Activated CD8-positive, alpha-beta memory T cell treated with anti-CD3 and anti-CD28 coated beads, Interleukin-2, amount 10 ng/mL, durations not matched to agents 7 days and 5 days (primary cell): ENCODE measurements around the gene AXIN2. TPM values are rescaled to one million over a fixed set of nuclear protein-coding genes. Genes with fewer than 3 reads are reported as not detected.

Experiments used
- ATAC-seq: fragments of 150-1000 bp; cut with Tn5 transposase; one replicate; pipeline ENCODE4 v1.10.0; 2021; ENCODE audit warnings: moderate library complexity
- CTCF ChIA-PET: fragments of 350-600 bp; sonication (Branson Sonifier 250); formaldehyde crosslinking; loops from one replicate; lab custom pipeline; 2021; ENCODE audit warnings: antibody characterized with exemption; lab: Charles Lee
- DNase-seq: peaks from one replicate; pipeline ENCODE4 v3.0.0-alpha.2; 2020
- H3K27ac Mint-ChIP-seq: one replicate; pipeline ENCODE4 v1.8.0; 2021; ENCODE audit warnings: mild to moderate bottlenecking, mixed read lengths
- H3K27me3 Mint-ChIP-seq: one replicate; pipeline ENCODE4 v1.8.0; 2021; ENCODE audit warnings: mixed read lengths
- H3K36me3 Mint-ChIP-seq: one replicate; pipeline ENCODE4 v1.8.0; 2021; ENCODE audit warnings: mild to moderate bottlenecking, mixed read lengths
- H3K4me1 Mint-ChIP-seq: one replicate; pipeline ENCODE4 v1.8.0; 2021; ENCODE audit warnings: mixed read lengths
- H3K4me3 Mint-ChIP-seq: one replicate; pipeline ENCODE4 v1.8.0; 2021; ENCODE audit warnings: mild to moderate bottlenecking, moderate library complexity, mixed read lengths
- H3K9me3 Mint-ChIP-seq: one replicate; pipeline ENCODE4 v1.8.0; 2022; ENCODE audit warnings: low read depth, mixed read lengths
- total RNA-seq, 2 experiments: library from RNA; stranded (reverse); gene quantifications; one replicate each; pipeline ENCODE4 v1.2.3, GENCODE V29; 2021

Gene AXIN2, protein sequence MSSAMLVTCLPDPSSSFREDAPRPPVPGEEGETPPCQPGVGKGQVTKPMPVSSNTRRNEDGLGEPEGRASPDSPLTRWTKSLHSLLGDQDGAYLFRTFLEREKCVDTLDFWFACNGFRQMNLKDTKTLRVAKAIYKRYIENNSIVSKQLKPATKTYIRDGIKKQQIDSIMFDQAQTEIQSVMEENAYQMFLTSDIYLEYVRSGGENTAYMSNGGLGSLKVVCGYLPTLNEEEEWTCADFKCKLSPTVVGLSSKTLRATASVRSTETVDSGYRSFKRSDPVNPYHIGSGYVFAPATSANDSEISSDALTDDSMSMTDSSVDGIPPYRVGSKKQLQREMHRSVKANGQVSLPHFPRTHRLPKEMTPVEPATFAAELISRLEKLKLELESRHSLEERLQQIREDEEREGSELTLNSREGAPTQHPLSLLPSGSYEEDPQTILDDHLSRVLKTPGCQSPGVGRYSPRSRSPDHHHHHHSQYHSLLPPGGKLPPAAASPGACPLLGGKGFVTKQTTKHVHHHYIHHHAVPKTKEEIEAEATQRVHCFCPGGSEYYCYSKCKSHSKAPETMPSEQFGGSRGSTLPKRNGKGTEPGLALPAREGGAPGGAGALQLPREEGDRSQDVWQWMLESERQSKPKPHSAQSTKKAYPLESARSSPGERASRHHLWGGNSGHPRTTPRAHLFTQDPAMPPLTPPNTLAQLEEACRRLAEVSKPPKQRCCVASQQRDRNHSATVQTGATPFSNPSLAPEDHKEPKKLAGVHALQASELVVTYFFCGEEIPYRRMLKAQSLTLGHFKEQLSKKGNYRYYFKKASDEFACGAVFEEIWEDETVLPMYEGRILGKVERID
- total RNA-seq: under 1 TPM; 0.61 to 0.75 TPM

DNA sequence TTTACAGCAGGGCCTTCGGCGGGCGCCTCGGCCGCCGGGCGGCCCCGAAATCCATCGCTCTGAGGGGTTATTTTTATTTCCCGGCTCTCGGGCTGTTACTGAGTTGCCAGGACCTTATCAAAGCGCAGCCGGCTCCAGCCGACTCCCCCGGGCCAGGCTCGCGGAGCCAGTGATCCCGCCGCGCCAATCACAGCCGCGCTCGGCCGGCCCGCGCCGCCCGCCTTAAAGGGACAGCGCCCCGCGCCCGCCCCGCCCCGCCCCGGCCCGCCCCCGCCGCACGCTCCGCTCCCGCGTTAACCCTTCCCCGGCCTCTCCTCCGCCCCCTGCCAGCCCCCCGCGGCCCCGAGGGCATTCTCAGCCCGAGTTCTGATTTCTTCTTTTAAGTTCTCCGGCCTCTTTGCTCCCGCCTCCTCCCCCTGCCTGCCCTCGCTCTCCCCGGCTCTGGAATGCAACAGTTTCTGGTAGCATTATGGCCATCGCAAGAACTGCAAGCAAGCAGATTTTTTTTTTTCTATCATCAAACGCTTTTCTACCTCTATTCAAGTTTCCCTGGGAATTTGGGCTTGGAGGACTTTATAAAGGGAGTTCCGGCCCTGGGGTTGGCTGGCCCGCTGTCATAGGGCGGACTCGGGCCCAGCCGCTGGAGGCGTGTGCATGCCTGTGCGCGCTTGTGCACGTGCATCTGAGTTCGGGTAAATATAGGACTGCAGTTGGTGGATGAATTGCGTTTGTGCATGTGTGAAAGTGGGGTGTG is at the start of gene AXIN2:
TSS of gene AXIN2 (minus strand) at position 197 of the 754 bp plus-strand sequence. CDS start 3,028 bp downstream, outside the sequence.
- H3K27ac Mint-ChIP-seq: no peak within 1 kb of the TSS
- H3K36me3 Mint-ChIP-seq: no peaks in the 10 kb centered on the region
- H3K27me3 Mint-ChIP-seq: peaks cover 18% of the 10 kb centered on the region
- ATAC-seq (peak; percentile 91), DNase-seq (peak; percentile 86)
- peak within 1 kb of the TSS; percentile 66 for H3K4me3 Mint-ChIP-seq
- CTCF ChIA-PET: no interaction called here
- H3K4me1 Mint-ChIP-seq: peaks cover 17% of the 10 kb centered on the region
- H3K9me3 Mint-ChIP-seq: no peaks in the 10 kb centered on the region

DNA sequence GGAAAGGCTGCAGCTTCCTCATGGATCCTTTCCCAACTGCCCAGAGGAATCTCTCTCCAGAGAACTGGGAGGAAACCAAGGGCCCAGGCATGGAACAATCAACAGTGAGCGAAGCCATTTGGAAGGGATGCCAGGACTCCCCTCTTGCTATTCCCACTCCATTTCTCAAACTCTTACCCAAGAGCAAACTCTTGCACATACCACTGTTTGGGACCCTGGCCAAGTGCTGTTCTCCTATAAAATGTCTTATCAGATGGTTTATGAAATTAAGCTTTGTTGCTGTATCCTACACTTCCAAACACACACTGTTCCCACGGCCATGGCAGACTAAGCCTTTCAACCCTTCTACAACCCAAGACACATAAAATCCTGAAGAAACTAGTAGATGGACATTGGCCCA is 48.3 kb upstream of the AXIN2 start:
- DNase-seq (no peak), ATAC-seq (no peak)
- Mint-ChIP-seq H3K36me3 (no peaks in the 10 kb centered on the region), H3K9me3 (no peaks in the 10 kb centered on the region), H3K4me3 (no peak overlapping the region), H3K27ac (no peak overlapping the region), H3K27me3 (no peaks in the 10 kb centered on the region), H3K4me1 (no peaks in the 10 kb centered on the region)
- CTCF ChIA-PET: interaction anchor here (0.6 kb wide), 1 partner anchor 586 kb away, joined by 3 read pairs; no protein-coding TSS in a partner anchor

DNA sequence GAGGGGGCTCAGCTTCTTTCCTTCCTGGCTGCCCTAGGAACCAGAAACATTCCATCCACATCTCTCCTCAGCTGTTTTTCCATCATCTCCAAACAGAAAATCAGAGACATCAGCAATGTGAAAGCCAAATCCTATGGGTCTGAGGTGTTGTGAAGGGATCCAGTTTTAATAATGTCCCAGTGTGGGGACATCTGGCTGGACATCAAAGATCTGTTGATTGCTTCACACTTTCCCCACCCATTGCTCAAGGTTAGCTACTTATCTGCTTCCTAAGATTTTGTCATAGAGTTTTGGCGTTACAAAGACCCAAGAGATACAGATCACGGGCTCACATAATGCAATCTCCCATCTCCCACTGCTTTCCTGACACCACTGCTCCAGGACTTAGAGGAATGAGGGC is 47.8 kb upstream of the AXIN2 start:
- CTCF ChIA-PET: no interaction called here
- Mint-ChIP-seq H3K9me3 (no peaks in the 10 kb centered on the region), H3K27me3 (no peaks in the 10 kb centered on the region), H3K27ac (no peak overlapping the region), H3K4me1 (no peaks in the 10 kb centered on the region), H3K36me3 (no peaks in the 10 kb centered on the region), H3K4me3 (no peak overlapping the region)
- DNase-seq (no peak), ATAC-seq (no peak)

DNA sequence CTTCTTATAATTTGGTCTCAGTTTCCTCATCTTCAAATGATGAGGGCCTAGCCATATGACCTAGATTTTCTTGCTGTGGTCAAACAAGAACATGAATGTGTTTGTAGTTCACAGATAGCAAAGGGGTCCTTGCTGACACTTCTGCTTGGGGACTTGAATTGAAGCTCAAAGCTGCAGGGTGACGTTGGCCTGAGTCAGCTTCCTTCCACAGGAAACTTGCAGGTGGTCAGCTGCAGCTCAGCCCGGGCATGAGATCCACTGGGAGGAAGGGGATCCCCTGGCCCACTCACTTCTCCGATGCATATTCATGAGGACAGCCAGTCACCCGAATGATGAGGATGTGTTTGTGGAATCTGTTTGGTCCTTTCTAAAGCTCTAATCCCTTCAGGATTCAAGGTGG is 42.6 kb upstream of the AXIN2 start:
- no peak overlapping the region for H3K27ac Mint-ChIP-seq
- peaks cover 10% of the 10 kb centered on the region for H3K4me1 Mint-ChIP-seq
- CTCF ChIA-PET: interaction anchor here (1.0 kb wide), 1 partner anchor 17 kb away, joined by 3 read pairs; no protein-coding TSS in a partner anchor
- no peaks in the 10 kb centered on the region for H3K9me3 Mint-ChIP-seq
- ATAC-seq (no peak), DNase-seq (no peak)
- H3K4me3 Mint-ChIP-seq: no peak overlapping the region
- H3K36me3 Mint-ChIP-seq: no peaks in the 10 kb centered on the region
- no peaks in the 10 kb centered on the region for H3K27me3 Mint-ChIP-seq

DNA sequence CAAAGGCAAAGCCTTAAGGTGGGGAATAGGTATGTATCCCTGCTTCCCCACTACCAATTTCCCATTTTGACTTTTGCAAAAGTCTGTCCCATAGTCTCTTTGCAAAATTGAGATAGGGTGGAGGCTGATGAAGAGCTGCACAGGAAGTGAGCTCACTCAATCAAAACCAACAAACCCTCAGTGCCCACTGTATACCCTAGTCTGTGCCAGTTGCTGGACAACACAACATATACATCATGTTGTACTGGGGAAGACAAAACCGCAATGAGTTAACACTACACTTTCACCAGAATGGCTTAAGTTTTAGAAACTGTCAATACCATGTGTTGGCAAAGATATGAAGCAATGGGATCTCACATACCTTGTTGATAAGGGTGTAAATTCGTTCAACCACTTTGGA is 40.4 kb upstream of the AXIN2 start:
- Mint-ChIP-seq H3K27me3 (no peaks in the 10 kb centered on the region), H3K27ac (no peak overlapping the region), H3K4me1 (peaks cover 10% of the 10 kb centered on the region), H3K36me3 (no peaks in the 10 kb centered on the region), H3K4me3 (no peak overlapping the region), H3K9me3 (no peaks in the 10 kb centered on the region)
- CTCF ChIA-PET: no interaction called here
- ATAC-seq: no peak
- DNase-seq: no peak

DNA sequence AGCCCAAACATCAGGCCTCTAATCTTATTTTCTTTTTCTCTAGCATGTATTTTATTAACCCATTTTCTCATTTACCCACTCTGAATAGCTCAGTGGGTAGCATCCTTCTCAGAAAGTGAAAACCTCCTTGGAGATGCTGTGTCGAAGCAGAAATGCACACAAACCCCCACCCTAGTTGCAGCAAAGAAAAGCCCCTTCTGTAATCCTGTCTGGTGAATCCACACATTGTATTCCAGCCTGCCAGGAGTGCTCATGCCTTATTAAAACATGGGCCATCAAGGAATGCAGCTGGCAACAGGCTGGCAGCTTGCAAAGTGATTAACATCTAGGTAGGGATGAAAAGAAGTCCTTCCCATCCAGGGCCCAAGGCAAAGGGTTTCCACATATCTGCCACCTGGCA is 39.7 kb upstream of the AXIN2 start:
- Mint-ChIP-seq H3K27me3 (no peaks in the 10 kb centered on the region), H3K4me3 (no peak overlapping the region), H3K36me3 (no peaks in the 10 kb centered on the region), H3K27ac (no peak overlapping the region), H3K9me3 (no peaks in the 10 kb centered on the region), H3K4me1 (peaks cover 10% of the 10 kb centered on the region)
- ATAC-seq (no peak), DNase-seq (no peak)
- CTCF ChIA-PET: no interaction called here

DNA sequence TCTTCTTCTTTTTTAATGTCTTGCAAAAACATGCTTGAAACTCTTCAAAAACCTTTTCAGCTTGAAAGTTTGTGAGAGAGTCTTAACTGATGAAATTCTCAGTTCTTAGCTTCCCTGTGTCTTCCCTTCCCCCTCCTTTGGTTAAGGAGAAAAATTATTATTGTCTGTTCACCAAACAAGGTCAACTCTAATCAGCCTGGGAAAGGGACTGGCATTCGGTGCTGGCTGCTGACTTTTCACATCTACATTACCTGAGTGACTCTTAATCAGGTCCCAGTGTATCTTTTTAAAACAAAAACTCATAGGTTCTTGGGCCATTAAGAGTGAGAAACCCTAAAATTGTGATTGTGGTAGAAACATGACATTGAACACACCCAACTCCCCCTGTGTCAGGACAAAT is 39.1 kb upstream of the AXIN2 start:
- CTCF ChIA-PET: no interaction called here
- Mint-ChIP-seq H3K4me3 (no peak overlapping the region), H3K27me3 (no peaks in the 10 kb centered on the region), H3K9me3 (no peaks in the 10 kb centered on the region), H3K27ac (no peak overlapping the region), H3K4me1 (peaks cover 10% of the 10 kb centered on the region), H3K36me3 (no peaks in the 10 kb centered on the region)
- no peak for DNase-seq
- no peak for ATAC-seq

DNA sequence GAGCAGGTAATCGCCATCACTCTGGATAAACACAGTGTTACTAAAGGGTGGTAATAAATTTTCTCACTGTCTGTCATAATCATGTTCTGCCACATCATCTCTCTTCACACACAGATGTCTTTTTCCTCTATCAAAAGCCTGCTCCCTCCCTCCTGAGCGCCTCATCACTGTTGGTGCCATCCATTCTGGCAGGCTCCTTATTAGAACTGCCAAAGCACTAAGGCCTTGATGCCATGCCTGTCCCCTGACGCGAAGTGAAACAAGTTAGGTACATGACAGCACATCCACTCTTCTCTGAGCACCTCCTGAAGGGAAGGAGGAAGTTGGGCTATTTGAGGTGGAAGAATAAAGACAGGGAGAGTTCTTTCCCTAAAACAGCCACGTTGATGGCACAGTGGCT is 38.2 kb upstream of the AXIN2 start:
- Mint-ChIP-seq H3K27me3 (peaks cover 1% of the 10 kb centered on the region), H3K9me3 (no peaks in the 10 kb centered on the region), H3K4me3 (no peak overlapping the region), H3K36me3 (no peaks in the 10 kb centered on the region), H3K27ac (no peak overlapping the region), H3K4me1 (peaks cover 13% of the 10 kb centered on the region)
- DNase-seq: no peak
- ATAC-seq: no peak
- CTCF ChIA-PET: no interaction called here

DNA sequence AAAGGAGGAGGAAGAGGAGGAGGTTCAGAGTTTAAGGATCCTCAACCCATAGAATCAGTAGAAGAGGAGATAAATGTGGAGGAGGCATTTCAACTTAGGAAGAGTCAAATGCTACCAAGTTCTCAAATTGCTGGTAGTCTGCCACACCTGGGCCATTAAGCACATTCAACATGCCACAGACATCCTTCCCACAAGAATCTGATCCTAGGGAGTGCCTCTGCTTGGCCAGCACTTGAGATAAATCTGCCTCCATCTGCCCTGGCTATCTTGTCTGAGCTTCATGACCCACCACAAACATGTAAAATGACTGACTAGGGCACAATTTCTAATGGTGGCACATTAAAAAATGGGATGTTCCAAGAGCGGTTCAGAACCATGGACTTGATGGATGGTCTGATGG is 37.3 kb upstream of the AXIN2 start:
- DNase-seq: no peak
- Mint-ChIP-seq H3K36me3 (no peaks in the 10 kb centered on the region), H3K4me3 (no peak overlapping the region), H3K27ac (no peak overlapping the region), H3K9me3 (no peaks in the 10 kb centered on the region), H3K27me3 (peaks cover 8% of the 10 kb centered on the region), H3K4me1 (peaks cover 13% of the 10 kb centered on the region)
- CTCF ChIA-PET: no interaction called here
- ATAC-seq: no peak

DNA sequence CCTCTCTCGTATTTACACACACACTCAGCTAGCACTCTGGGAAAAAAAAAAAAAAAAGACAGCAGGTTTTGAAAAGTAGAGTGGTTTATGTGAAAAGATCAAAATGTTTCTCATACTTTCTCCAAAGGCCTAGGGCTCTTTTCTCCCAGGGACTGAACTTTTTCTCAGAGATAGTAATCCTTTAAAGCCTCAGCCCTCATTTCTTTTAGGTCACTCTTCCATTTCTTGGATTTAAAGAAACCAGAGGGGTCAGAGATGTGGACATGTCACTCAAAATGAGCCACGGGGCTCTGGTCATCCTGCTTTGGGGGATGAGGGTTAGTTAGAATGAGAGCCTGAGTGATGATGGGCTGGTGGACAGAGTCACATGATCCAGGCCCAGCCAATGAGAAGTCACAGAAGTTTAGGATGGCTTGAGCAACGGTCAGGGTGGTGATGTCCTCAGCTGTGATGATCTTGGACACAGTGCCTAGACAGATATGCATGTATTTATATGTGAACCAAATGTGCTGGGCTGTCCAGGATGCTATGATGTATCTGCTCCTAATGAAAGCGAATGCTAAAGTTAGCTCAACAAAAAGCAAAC is 33.7 kb upstream of the AXIN2 start:
- DNase-seq (no peak), ATAC-seq (no peak)
- peaks cover 9% of the 10 kb centered on the region for H3K4me1 Mint-ChIP-seq
- no peaks in the 10 kb centered on the region for H3K9me3 Mint-ChIP-seq
- H3K4me3 Mint-ChIP-seq: no peak overlapping the region
- CTCF ChIA-PET: interaction anchor here (0.6 kb wide), 1 partner anchor 29 kb away, joined by 3 read pairs; no protein-coding TSS in a partner anchor
- H3K27me3 Mint-ChIP-seq: peaks cover 18% of the 10 kb centered on the region
- H3K36me3 Mint-ChIP-seq: no peaks in the 10 kb centered on the region
- H3K27ac Mint-ChIP-seq: no peak overlapping the region

DNA sequence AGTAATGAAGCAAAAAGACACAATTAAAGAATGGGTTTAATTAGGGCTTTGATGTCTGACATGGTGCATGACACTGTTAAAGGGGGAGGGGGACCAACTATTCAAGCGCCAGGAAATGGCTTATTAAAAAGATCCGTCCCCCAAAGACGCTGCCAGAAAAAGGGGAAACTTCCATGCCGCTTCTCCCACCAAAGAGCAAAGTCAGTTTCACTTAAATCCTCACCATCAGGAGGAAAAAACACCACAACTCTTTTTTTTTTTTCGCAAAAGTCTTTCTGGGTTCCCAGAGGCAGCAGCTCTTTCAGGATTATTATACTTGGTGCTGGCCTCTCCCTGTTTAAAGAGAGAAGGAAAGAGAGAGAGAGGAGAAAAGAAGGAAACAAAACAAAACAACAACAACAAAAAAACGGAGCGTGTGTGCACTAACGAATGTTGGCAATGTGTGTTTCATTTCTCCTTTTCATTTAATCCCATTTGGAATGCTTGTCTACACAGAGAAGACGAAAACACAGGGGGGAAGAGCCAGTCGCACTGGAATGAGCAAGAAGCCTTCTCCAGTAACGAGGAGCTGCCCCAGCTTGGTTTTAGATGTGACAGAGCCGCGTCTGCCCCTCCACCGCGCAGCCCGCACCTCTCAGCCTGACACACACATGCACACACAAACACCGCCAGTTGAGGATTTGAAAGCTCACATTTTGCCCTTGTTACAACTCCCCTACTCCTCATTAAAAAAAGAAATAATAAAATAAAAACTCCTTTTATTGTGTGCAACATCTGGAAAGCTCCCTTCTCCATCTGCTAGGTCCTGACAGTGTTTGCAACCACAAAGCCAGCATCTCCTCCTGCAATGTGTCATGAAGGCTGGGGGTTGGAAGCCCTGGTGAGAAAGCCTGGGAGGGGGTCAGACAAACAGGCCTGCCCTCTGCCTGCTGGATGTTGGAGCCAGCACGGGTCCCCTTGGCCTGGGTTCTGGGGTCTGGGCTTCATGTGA is 32.7 kb upstream of the AXIN2 start:
- Mint-ChIP-seq H3K9me3 (no peaks in the 10 kb centered on the region), H3K27ac (no peak overlapping the region), H3K27me3 (peaks cover 18% of the 10 kb centered on the region), H3K4me1 (peaks cover 9% of the 10 kb centered on the region), H3K36me3 (no peaks in the 10 kb centered on the region), H3K4me3 (peak overlapping the region; percentile 44)
- CTCF ChIA-PET: interaction anchor here (0.6 kb wide), 1 partner anchor 28 kb away, joined by 3 read pairs; no protein-coding TSS in a partner anchor
- DNase-seq: no peak
- ATAC-seq: no peak
